GM18526 (cell line): ENCODE measurements around the gene LRP1B.

Experiments used
- POLR2A ChIP-seq: IDR thresholded peaks from 3 replicates; pipeline ENCODE4 v1.6.1; 2011; ENCODE audit not compliant: insufficient read length; ENCODE audit errors: extremely low read depth

The LRP1B gene

DNA sequence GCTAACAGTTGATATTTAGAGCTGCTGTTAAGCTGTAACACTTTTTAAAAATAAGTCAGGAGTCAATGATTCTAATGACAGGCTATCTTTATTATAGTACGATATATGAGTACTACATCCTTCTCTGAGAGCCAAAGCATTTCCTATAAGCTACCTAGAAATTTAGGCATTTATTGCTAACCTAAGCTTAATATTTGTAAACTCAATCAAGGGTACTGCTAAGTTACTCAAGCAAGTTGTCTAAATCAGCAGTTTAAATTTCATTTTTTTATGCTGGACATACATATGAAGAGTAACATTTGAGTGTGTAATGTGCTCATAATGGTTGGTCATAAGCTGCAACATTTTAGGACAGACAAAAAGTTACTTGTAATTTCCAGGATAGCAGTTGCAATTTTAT, 1774.1 kb downstream of the LRP1B start:
- no peak for TF ChIP-seq POLR2A

DNA sequence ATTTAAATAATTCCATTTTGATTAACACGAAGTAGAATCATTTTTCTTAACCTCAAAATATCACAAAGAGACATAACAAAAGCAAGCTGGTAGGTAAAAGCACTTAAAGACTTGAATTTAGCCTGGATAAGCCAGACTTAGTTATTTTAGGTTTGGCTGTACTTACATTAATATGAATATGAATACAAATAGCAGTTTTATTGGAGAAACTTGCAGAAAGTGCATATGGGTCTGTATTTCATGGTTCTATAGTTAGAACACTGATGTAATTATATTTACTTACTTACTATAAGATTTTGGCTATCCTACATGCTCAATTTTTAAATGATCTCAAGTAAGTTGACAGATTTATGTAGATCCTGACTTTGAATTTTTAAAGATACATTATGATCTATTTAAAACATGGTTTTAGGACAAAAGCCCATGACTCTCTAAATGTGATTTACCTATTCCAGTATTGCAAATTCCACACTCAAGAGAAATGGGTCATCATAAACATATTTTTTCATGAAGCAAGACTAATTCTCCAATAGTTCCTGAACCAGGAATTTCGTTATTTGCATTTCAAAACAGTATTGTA, 1775.2 kb downstream of the LRP1B start:
- no peak for TF ChIP-seq POLR2A

DNA sequence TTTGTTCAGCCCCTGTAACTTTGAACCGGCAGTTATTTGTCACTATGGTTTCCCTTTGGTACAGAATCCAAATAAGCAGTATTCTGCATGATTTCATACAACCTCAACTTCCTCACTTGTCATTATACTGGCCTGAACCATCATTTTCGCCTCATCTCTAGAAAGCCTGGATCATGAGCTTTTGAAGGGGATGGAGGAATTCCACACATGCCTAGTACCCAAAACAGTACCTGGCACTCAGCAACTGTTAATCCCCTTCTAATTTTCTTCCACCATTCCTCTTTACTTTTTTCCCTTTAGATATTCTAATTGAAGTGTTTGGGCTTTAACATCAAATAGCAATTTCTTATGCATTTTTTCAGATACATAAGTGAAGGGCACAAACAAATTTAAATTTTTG, 1776.3 kb downstream of the LRP1B start:
- no peak for TF ChIP-seq POLR2A

DNA sequence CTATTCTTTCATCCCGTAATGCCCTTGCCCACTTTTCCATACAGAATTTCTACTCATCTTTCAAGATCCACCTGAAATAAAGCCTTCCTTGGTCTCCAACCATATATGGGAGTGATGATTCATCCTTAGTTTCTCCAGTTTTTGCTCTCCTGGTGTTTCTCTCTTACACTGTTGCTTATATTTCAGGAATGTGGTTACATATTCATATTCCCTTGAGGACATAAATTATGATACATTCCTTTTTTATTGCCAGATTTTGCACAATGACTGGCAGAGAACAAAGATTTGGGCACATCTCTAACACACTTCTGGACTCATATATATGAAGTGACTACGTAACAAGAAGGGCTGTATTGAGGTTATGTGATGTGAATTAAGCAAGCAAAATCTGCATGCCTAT, 1777.3 kb downstream of the LRP1B start:
- no peak for TF ChIP-seq POLR2A

DNA sequence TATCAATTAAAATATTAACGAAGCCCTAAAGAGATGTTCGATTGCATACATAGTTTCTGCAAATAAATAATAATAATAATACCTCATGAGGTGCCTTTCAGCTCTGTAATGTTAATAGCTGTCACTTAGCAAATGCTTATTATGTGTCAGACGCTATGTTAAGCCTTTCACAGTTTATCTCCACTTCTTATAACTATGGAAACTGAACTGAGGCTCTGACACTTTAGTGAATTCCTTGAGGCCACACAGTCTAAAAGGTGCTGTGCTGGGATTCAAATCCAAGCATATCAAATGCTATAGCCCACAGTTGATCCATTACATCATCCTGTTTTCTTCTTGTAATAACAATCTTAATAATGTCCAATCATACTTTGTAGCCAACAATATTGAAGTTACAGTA, 1779.1 kb downstream of the LRP1B start:
- TF ChIP-seq POLR2A: no peak

DNA sequence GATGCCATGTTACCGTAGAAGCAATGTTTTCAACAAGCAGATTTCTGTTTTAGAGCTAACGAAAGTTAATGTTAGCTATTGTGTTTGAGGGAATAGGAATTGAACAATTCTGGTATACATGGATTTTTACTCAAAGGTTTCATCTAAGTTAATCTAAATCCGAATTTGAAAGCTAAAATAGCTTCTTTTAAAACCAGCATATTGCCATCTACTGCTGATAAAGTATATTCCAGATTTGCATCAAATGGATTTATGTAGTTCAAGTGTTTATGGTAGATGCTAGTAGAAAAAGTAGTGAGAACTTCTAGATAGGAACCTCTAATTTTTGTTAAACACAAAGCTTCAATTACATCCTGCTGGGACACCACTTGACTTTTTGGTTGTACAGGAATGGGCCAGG, 1781.1 kb downstream of the LRP1B start:
- TF ChIP-seq POLR2A: no peak

DNA sequence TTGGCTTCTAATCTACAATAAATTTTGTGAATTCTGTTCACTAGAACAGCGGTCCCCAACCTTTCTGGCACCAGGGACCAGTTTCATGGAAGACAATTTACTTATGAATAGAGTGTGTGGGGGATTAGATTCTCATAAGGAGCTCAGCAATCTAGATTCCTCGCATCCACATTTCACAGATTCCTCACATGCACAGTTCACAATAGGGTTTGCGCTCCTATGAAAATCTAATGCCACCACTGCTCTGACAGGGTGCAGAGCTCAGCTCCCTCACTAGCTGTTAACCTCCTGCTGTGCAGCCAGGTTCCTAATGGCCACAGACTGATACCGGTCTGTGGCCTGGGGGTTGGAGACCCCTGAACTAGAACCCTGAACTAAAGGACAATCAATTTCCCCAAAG, 1782.0 kb downstream of the LRP1B start:
- no peak for TF ChIP-seq POLR2A

DNA sequence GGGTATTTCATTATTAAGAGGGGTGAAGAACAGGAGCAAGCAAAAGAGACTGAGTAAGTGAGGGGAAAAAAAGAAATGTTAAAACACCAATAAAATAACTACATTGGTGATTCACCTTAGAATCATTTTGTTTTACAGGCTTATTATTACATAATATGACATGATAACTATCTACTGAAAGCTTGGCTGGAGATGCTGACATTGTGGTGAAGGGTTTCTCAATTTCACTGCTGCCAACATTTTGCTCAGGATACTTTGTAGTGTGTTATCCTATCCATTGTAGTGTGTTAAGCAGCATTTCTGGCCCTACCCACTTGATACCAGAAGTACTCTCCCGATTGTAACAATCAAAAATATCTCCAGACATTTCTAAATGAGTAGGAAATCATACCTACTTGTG, 1786.0 kb downstream of the LRP1B start:
- TF ChIP-seq POLR2A: no peak

DNA sequence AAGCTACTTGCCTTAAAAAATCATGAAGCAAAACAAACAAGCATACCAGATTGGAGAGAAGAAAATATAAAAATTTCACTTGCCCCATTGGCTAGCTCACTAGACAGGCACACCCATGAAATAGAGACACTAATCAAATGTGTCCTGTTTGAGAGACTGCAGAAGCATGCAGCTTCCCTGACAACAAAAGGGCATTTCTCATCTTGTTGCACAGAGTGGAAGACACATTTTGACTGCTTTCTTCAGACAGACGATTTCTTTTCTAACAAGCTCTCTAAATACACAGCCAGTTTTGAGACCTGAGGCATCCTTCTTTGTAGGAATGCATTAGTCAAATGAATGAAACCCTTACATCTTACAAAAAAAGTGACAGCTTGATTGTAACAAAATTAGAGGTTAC, 1792.0 kb downstream of the LRP1B start:
- TF ChIP-seq POLR2A: no peak

DNA sequence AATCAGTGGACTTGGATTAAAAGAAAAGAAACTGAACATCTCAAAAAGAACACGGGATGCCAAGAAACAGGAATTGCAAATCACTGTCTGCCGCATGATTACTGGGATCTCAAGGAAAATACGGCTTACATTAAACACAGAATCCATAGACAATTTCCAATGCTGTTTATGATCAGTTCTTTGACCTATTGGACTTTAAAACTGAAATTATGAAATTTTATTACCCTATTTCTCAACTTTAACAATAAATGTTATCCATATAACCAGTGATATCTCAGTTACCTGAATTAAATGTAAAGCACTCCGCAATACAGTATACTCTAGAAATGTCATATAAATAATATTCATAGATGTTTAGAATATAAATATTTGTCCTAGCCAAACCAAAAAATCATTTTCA, 1793.8 kb downstream of the LRP1B start:
- TF ChIP-seq POLR2A: no peak

DNA sequence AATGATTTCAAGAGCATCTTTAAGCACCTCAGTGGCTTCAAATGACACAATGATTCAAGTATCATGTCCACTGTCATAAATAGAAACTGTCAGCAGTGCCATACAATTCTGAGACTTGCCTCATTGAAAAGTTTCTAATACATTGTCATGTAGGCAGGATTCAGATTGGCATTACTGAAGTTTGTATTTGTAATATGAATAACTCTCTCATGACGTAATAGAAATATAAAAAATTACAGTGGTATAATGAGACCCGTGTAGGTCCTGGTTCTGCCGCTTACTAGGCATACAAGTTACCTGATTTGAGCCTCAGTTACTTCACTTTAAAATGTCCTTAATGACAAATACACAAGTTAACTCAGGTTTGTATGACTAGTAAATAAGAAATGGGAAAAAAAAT, 1814.5 kb downstream of the LRP1B start:
- TF ChIP-seq POLR2A: no peak

DNA sequence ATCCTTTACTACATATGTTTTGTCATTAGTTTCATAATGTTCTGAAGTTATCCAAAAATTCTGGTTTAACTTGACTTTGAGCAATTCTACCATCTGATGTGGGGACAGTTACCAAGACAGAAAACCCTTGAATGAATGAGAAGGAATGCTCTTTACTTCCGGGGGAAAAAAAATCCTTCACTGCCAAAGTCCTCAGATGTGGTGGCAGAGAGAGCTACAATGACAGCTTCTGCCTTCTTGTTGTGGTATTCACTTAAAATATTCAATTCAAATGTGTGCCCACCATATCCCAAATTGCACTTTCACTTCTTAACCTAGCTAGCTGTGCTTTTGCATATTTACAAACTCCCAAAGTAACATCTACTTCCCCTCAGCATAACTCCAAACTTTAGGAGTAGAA, 1818.9 kb downstream of the LRP1B start:
- no peak for TF ChIP-seq POLR2A

DNA sequence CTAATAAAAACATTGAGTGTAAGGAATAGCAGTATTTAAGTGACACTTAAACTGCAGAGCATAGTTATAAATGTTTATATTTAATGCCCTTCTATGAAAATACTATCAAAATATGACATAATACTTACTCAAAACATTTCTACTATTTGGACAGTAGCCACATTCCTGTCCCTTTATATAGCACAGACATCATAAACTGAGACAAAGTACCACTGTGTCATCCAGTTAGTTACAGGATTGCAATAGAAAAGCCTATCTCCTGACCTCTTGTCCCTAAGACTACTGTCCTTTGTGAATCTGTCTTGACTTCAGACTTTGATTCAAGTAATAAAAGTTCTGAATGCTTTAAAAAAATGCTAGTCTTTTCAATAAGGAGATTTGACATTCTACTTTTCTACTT, 1822.1 kb downstream of the LRP1B start:
- no peak for TF ChIP-seq POLR2A

DNA sequence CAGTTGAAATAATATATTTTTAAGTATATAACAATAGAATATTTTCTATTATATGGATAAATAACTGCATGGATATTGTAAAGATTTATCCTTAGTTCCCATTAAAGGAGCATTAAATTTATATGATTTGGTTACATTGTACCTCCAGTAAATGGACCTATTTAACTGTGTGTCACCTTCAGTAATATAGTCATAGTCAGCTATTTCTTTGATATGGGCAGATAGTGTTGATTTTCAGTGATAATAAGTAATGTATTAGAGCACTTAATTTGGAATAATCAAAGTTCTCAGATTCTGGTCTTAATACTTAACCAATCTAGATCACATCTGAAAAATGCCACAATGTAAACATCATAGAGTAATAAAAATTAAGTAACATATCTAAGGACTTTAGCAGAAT, 1823.3 kb downstream of the LRP1B start:
- no peak for TF ChIP-seq POLR2A

DNA sequence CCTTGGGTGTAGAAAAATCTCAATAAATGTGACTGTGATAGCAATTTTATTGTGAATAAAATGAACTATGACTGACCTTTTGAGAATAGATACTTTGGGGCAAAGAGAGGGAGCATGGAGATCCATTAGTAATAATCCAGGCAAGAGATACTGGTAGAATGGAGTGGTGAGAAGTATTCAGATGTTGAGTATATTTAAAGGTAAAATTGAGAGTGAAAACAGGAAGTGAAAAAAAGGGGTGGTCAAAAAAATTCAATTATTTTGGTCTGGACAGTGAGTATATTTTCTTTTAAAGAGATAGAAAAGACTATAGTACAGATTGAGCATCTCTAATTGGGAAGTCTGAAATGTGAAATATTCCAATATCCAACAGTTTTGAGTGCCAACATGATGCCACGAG, 1835.0 kb downstream of the LRP1B start:
- no peak for TF ChIP-seq POLR2A

DNA sequence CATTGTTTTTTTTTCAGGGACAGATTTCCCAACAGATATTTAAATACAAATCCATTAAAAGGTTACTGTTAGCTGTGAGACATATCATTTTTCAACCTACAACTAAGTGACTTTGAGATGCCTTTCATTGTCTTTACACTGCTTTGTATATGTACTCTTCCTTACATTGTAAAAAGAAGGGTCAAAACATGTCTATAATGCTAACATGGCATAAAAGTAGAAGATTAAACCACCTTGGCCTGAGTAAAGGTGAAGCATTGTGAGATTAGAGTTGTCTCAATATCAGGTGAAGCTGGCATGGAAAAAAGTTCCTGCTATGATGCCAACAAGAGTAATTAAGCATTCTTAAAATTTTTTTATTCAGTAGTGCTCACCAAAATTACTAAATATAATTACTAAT, 1842.1 kb downstream of the LRP1B start:
- TF ChIP-seq POLR2A: no peak

DNA sequence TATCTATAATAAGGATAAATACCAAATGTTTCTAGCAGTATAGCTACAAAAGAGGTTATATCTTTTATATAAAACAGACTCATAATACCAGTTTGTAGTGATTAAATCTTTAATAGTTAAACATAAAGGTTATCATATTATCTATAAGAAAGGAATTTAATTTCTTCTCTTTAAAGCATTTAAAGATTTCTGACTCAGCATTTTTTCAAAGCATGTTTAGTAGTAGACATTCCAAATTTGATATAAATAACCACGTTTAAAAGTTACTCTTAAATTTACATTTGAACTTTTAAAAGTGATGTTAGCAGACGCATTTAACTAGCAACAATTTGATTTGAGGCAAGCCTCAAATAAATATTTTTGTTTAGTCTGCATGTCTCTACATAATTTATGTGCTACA, 1842.6 kb downstream of the LRP1B start:
- TF ChIP-seq POLR2A: no peak

DNA sequence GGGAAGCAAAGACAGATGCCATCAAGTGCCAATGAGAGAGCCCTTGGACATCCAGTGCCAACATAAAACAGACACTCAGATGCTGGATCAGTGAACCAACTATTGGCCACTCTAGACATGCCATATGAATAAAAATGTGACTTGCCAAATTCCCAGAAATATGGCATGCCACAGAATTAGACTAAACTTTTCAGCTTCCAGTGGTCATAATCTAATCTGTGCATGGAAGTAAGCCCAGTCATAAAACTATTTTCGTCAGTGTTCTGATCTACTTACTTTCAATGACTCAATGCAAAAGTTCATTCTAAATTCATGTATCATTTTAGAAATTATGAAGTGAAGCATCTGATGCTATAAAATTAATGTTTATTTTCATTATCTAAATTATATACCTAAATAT, 1844.4 kb downstream of the LRP1B start:
- TF ChIP-seq POLR2A: no peak
